Renal pelvis (tissue), 4 donors: ENCODE data around the gene NBPF26. TPM values are rescaled to one million over a fixed set of nuclear protein-coding genes. Genes with fewer than 3 reads are reported as not detected.
"Not testable (repeated sequence)": the region's sequence is repeated elsewhere in the genome, so short reads cannot be mapped to it uniquely, and the experiment has no call there.

Source experiments
- DNase-seq: peaks from one replicate; pipeline ENCODE4 v3.0.0-alpha.2; 2013
- polyA plus RNA-seq, 3 donors: library from polyadenylated mRNA; unstranded; fragments of 120-200 nt; gene quantifications; one replicate each; pipeline ENCODE4 v1.2.1, GENCODE V29; 2013; ENCODE audit not compliant: insufficient read length in 3 of 3

NBPF26 gene
- polyA plus RNA-seq, 3 donors: 9.1 to 19.1 (median 15.4) TPM

- DNase-seq: not testable (repeated sequence)
Observed at GRCh38 chr1:120850537-120851421, 127.0 kb downstream of the NBPF26 start.

DNA sequence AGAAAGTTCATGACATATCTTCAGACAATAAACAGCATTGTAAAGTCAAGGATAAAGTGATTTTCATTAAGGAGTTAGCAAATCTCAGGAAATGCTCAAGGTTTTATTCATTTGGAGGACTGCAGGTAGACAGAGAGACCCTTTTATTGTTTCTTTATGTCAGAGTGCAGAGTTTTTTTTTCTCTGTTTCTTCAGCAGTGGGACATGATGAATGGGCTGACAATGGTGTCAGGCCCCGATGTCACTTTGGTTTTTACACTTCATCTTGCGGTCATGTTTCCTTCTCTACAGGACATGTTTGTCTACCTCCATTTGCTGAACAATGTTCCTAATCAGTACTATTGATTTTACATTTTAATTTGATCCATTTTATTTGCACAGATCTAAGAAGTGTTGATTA lies 134.4 kb downstream of the NBPF26 start:
- not testable (repeated sequence) for DNase-seq

GRCh38 chr1:120859615-120860234 lies 136.0 kb downstream of the NBPF26 start:
- DNase-seq: not testable (repeated sequence)

- DNase-seq: not testable (repeated sequence)
Observed at GRCh38 chr1:120878206-120878605, 154.5 kb downstream of the NBPF26 start.

- not testable (repeated sequence) for DNase-seq
Observed at GRCh38 chr1:120880056-120880455, 156.3 kb downstream of the NBPF26 start.

DNA sequence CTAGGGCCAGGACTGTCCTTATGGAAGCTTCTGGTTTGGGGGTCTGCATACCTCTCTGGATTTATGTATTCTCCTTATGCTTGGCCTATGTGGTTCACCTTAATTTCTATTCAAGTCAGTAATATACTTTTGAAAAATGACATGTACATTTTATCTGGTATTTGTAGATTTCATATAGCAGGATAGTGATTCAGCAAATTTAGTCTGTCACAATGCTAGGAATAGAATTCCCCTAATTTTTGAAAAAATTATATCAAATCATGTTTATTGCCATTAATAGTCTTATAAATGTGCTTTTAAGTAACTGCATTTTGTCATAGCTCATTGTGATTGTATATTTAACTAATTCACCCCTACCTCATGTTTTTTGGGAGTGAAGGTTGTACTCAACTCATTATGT lies 158.2 kb downstream of the NBPF26 start:
- not testable (repeated sequence) for DNase-seq

Other genes with a start within 250 kb of the NBPF26 start
- under 1 TPM in 1 of 3 donors, not detected in 2; 0.17 TPM for gene PPIAL4A, start 165.8 kb downstream of the NBPF26 start, polyA plus RNA-seq